Panc1 (cell line): ENCODE results near the gene UNC5CL. TPM values are rescaled to one million over a fixed set of nuclear protein-coding genes. Genes with fewer than 3 reads are reported as not detected.
A peak's percentile ranks its signal among the peaks of the same experiment; 100 is the strongest.

ENCODE experiments used
- ATAC-seq: fragments of 200-7000 bp; cut with Tn5 transposase; 2 replicates; pipeline ENCODE4 v1.9.1; 2020; ENCODE audit warnings: mild to moderate bottlenecking, moderate library complexity
- BruUV-seq: library from RNA; stranded (reverse); fragments of 400-500 nt; replicated peaks from 2 replicates; lab custom pipeline; 2021; lab: Mats Ljungman, UMichigan
- CTCF ChIA-PET: fragments of 300-600 bp; sonication (Branson Sonifier 250); formaldehyde crosslinking; loops from one replicate; lab custom pipeline; 2022; ENCODE audit warnings: antibody characterized with exemption; lab: Charles Lee
- POLR2A ChIA-PET: fragments of 300-600 bp; sonication (Branson Sonifier 250); formaldehyde crosslinking; loops from one replicate; lab custom pipeline; 2022; ENCODE audit warnings: antibody characterized with exemption; lab: Charles Lee
- DNase-seq: peaks from one replicate; pipeline ENCODE4 v3.0.0-alpha.2; 2010; ENCODE audit warnings: low read depth, low spot score
- H3K27ac ChIP-seq: 2 replicates; pipeline ENCODE4 v1.5.1; 2011; ENCODE audit warnings: mild to moderate bottlenecking, low read length, inconsistent platforms
- H3K27me3 ChIP-seq: fragments of 200-500 bp; sonication (Bioruptor generic); 2 replicates; pipeline ENCODE4 v1.6.0; 2014; ENCODE audit warnings: low read length, inconsistent platforms; ENCODE audit not compliant: control insufficient read depth, insufficient read depth
- H3K36me3 ChIP-seq: fragments of 200-500 bp; sonication (Bioruptor generic); 2 replicates; pipeline ENCODE4 v1.5.1; 2014; ENCODE audit warnings: inconsistent platforms, mild to moderate bottlenecking, low read length, moderate library complexity; ENCODE audit not compliant: control insufficient read depth, insufficient read depth
- H3K4me1 ChIP-seq: 2 replicates; pipeline ENCODE4 v1.5.1; 2011; ENCODE audit warnings: inconsistent platforms, mild to moderate bottlenecking, low read length, moderate library complexity; ENCODE audit not compliant: control insufficient read depth, insufficient read depth
- H3K4me3 ChIP-seq, 2 experiments: 2 replicates each; pipeline ENCODE4 v1.5.1; 2011 to 2012; ENCODE audit warnings: low read depth in 2 of 2, low read length in 2 of 2, mild to moderate bottlenecking in 2 of 2, inconsistent platforms in 1 of 2, moderate library complexity in 1 of 2
- H3K9me3 ChIP-seq: fragments of 200-500 bp; sonication (Bioruptor generic); 2 replicates; pipeline ENCODE4 v1.5.1; 2014; ENCODE audit warnings: low read depth, mild to moderate bottlenecking, inconsistent platforms, low read length, moderate library complexity; ENCODE audit not compliant: control insufficient read depth, insufficient read depth
- CTCF ChIP-seq: fragments of 450-650 bp; IDR thresholded peaks from 2 replicates; pipeline ENCODE4 v1.5.1; 2017; ENCODE audit warnings: mild to moderate bottlenecking
- POLR2AphosphoS5 ChIP-seq: IDR thresholded peaks from 2 replicates; pipeline ENCODE4 v1.6.1; 2012; ENCODE audit warnings: mild to moderate bottlenecking, low read depth, low read length, moderate library complexity
- REST ChIP-seq, 2 experiments: IDR thresholded peaks; 2 replicates each; pipeline ENCODE4 v1.6.1; 2011 to 2012; ENCODE audit warnings: low read depth in 2 of 2, control low read depth in 1 of 2, low read length in 1 of 2, mild to moderate bottlenecking in 1 of 2, moderate library complexity in 1 of 2; ENCODE audit not compliant: insufficient read depth in 1 of 2
- SIN3A ChIP-seq: IDR thresholded peaks from 2 replicates; pipeline ENCODE4 v1.6.1; 2012; ENCODE audit warnings: low read depth, mild to moderate bottlenecking, low read length, moderate library complexity, borderline replicate concordance; ENCODE audit not compliant: insufficient read depth
- TCF7L2 ChIP-seq: IDR thresholded peaks from 2 replicates; pipeline ENCODE4 v1.6.1; 2011; ENCODE audit warnings: mild to moderate bottlenecking, low read depth, low read length, inconsistent platforms
- in situ Hi-C: cut with HindIII; loops from 2 replicates; pipeline ENCODE4 v1.10.0; 2016; ENCODE audit warnings: low sequenced_read_pairs, low pct_unique_long_range_greater_than_20kb
- intact Hi-C: fragments of 100-400 bp; cut with micrococcal nuclease; formaldehyde crosslinking; loops from one replicate; pipeline ENCODE4 v1.10.0; 2022; ENCODE audit not compliant: unreplicated experiment
- total RNA-seq: library from RNA; stranded (reverse); gene quantifications from one replicate; pipeline ENCODE4 v1.2.1, GENCODE V29; 2021; ENCODE audit not compliant: unreplicated experiment

UNC5CL gene
- total RNA-seq, 1 experiment from 2014 or later: 0.36 TPM

- BruUV-seq: no TSS peak
- peak overlapping the region; percentile 91 for H3K27ac ChIP-seq
- in situ Hi-C loops (no loop called here), intact Hi-C loops (loop anchor here (2.0 kb wide), 1 partner anchor 126 kb away; no protein-coding TSS in a partner anchor)
- ChIA-PET POLR2A (interaction anchor here (0.5 kb wide), 1 partner anchor 9 kb away, joined by 4 read pairs; no protein-coding TSS in a partner anchor), CTCF (no interaction called here)
- ATAC-seq (no peak), DNase-seq (no peak)
- H3K4me3 ChIP-seq: no peak overlapping the region
- H3K4me1 ChIP-seq: peaks cover 33% of the 10 kb centered on the region
- no peaks in the 10 kb centered on the region for H3K9me3 ChIP-seq
- H3K27me3 ChIP-seq: no peaks in the 10 kb centered on the region
- TF ChIP-seq CTCF: no peak
- no peak for TF ChIP-seq POLR2AphosphoS5
- TF ChIP-seq SIN3A: no peak
- no peak for TF ChIP-seq REST (IDR thresholded peaks at IDR 0.05; ENCODE audit: insufficient read depth in 1 of 2, low read depth in 2 of 2, low read length in 1 of 2)
- TF ChIP-seq TCF7L2: no peak
- H3K36me3 ChIP-seq: no peaks in the 10 kb centered on the region
These were observed 15.9 kb downstream of the UNC5CL start for GRCh38 chr6:41023114-41023513.

- Histone ChIP-seq H3K27me3 (no peaks in the 10 kb centered on the region), H3K36me3 (no peaks in the 10 kb centered on the region), H3K27ac (peak overlapping the region; percentile 91), H3K9me3 (no peaks in the 10 kb centered on the region), H3K4me1 (peaks cover 33% of the 10 kb centered on the region), H3K4me3 (no peak overlapping the region)
- no TSS peak for BruUV-seq
- DNase-seq (no peak), ATAC-seq (no peak)
- CTCF ChIA-PET: interaction anchor here (0.6 to 0.7 kb wide), 2 partner anchors 24 to 145 kb away, joined by 3 to 8 read pairs; no protein-coding TSS in a partner anchor
- TF ChIP-seq SIN3A (no peak), CTCF (0 out of 2 replicates have a peak, but pooled peaks have one; percentile 8)
- POLR2A ChIA-PET: no interaction called here
- intact Hi-C loops: loop anchor here (2.0 kb wide), 1 partner anchor 125 kb away; no protein-coding TSS in a partner anchor
- in situ Hi-C loops: no loop called here
These were observed 16.7 kb downstream of the UNC5CL start for GRCh38 chr6:41022294-41022693.
